Fibroblast of skin of back (primary cell): ENCODE data around the gene ZNF525.
A peak's percentile ranks its signal among the peaks of the same experiment; 100 is the strongest.
"Not testable (repeated sequence)": the region's sequence is repeated elsewhere in the genome, so short reads cannot be mapped to it uniquely, and the experiment has no call there.

Source experiments
- DNase-seq: peaks from one replicate; pipeline ENCODE4 v3.0.0-alpha.2; 2013

ZNF525 gene

GRCh38 chr19:53395840-53396524, 30.5 kb downstream of the ZNF525 start:
- DNase-seq: not testable (repeated sequence)

- DNase-seq: no peak
Measured at GRCh38 chr19:53396525-53396868, 31.0 kb downstream of the ZNF525 start.

- not testable (repeated sequence) for DNase-seq
Measured at GRCh38 chr19:53397918-53398317, 32.4 kb downstream of the ZNF525 start.

GRCh38 chr19:53409505-53410204, 44.1 kb downstream of the ZNF525 start:
- DNase-seq: no peak

- DNase-seq: not testable (repeated sequence)
Measured at GRCh38 chr19:53420520-53421315, 55.2 kb downstream of the ZNF525 start.

- no peak for DNase-seq
Measured at GRCh38 chr19:53422551-53422950, 57.0 kb downstream of the ZNF525 start.

- not testable (repeated sequence) for DNase-seq
Measured at GRCh38 chr19:53423074-53423473, 57.6 kb downstream of the ZNF525 start.

GRCh38 chr19:53423680-53424079, 58.2 kb downstream of the ZNF525 start:
- not testable (repeated sequence) for DNase-seq

- DNase-seq: peak; percentile 42
Measured at GRCh38 chr19:53424968-53425597, 59.6 kb downstream of the ZNF525 start.

GRCh38 chr19:53431399-53432087, 66.0 kb downstream of the ZNF525 start, which contains the start of gene ZNF761:
Gene ZNF761, plus strand, starts transcription at chr19:53431984. Its CDS starts 15,285 bp downstream, at chr19:53447269.
- DNase-seq: peak; percentile 86

GRCh38 chr19:53432088-53432661, 66.7 kb downstream of the ZNF525 start:
- peak; percentile 28 for DNase-seq
